ENCODE data around the gene CD28.

- TF ChIP-seq EZH2phosphoT487 (IDR thresholded peaks at IDR 0.05; ENCODE audit: insufficient read depth, low read depth) (no peak), EZH2 (IDR thresholded peaks at IDR 0.05; ENCODE audit: insufficient read depth, poor library complexity, severe bottlenecking) (no peak)
Measured at GRCh38 chr2:203705178-203705577, 1.3 kb upstream of the CD28 start.

Measured in GM23248 (cell line).